Measurements from ENCODE around the gene LLGL1. TPM values are rescaled to one million over a fixed set of nuclear protein-coding genes. Genes with fewer than 3 reads are reported as not detected.

Gene LLGL1
- total RNA-seq, 2 donors from 2014 or later = 16.6 to 23.0 TPM

DNA sequence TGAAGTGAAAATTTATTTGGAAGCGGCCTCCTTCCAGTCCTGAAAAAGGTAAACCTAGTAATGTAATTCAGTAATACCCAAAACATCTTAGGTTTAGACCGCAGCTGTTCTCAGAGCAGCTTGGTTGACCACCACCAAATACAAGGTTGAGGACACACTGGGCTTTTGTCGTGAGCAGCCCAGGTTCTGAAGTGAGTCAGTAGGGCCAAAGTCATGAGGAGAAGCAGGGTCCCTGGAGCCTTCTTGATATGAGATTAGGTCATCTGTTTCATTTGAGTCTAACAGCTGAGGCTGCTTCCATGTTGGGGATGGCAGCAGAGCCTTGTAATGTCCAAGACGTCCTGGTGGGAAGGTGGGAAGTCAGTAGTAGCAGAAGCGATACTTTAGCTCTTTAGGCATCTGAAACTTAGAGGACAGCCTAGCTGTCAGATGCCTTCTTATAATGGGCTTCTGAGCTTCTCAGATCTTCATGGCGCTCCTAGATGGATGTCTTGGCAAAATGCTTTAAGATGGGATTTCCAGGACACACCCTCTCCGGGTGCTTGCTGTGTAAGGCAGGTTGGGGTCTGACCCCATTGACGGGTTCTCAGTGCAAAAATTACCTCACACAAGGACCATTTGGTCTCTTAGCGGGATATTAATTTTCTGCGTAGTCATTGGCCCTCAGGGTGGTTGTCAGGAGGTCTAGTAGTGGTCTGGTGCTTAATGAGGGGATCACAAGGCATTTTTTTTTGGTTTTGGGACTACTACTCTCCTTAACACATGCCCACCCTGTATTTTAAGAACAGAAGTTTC, 39.4 kb upstream of the LLGL1 start:
- Mint-ChIP-seq H3K4me3 (peak overlapping the region; percentile 93), H3K27me3 (no peaks in the 10 kb centered on the region), H3K9me3 (no peaks in the 10 kb centered on the region), H3K27ac (peak overlapping the region; percentile 92 to 98), H3K36me3 (peaks cover 11% of the 10 kb centered on the region), H3K4me1 (ENCODE audit: low read depth in 2 of 2) (peaks cover 56 to 57% of the 10 kb centered on the region in 2 donors)
- ATAC-seq (no peak), DNase-seq (ENCODE audit: low spot score) (no peak)

DNA sequence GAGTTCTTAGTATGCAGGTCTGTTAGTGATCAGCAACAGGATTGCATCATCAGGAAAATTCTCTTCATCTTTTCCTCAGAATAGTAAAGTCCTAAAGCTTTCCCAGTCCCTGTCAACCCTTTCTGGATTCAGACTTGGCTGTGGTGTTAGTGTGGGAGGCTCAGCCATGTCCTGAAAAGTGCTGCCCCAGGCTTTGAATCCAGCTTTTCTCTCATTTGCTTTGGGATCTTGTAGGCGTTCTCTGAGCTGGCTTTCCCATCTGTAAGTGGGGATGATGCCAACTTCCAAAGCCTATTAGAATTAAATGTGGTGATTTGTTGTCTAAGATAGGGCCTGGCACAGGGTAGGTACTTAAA, 38.8 kb upstream of the LLGL1 start:
- no peaks in the 10 kb centered on the region for H3K27me3 Mint-ChIP-seq
- peak overlapping the region; percentile 92 to 98 for H3K27ac Mint-ChIP-seq
- ATAC-seq (no peak), DNase-seq (ENCODE audit: low spot score) (no peak)
- no peaks in the 10 kb centered on the region for H3K9me3 Mint-ChIP-seq
- peak overlapping the region; percentile 93 for H3K4me3 Mint-ChIP-seq
- peaks cover 11% of the 10 kb centered on the region for H3K36me3 Mint-ChIP-seq
- H3K4me1 Mint-ChIP-seq (ENCODE audit: low read depth in 2 of 2) = peaks cover 62% of the 10 kb centered on the region in 2 donors

DNA sequence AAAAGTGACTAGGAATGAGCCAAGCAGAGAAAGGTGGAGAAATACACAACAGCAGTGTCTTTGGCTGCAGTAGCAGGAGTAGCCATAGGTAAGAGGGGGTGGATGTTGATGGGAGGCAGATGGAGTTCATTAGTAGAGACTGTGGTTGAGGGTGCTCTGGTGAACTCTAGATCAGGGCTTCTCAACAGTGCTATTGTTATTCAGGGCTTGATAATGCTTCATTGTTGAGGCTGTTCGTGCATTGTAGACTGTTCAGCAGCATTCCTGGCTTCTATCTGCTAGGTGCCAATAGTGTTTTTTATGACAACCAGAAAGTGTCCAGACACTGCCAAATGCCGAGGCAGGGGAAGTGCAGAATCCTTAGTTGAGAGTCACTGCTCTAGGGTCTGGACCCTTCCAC, 38.2 kb upstream of the LLGL1 start:
- Mint-ChIP-seq H3K4me3 (peak overlapping the region; percentile 93), H3K27me3 (no peaks in the 10 kb centered on the region), H3K36me3 (peaks cover 11% of the 10 kb centered on the region), H3K9me3 (no peaks in the 10 kb centered on the region), H3K27ac (peak overlapping the region; percentile 92 to 98), H3K4me1 (ENCODE audit: low read depth in 2 of 2) (peaks cover 58 to 62% of the 10 kb centered on the region in 2 donors)
- ATAC-seq (no peak), DNase-seq (ENCODE audit: low spot score) (no peak)

DNA sequence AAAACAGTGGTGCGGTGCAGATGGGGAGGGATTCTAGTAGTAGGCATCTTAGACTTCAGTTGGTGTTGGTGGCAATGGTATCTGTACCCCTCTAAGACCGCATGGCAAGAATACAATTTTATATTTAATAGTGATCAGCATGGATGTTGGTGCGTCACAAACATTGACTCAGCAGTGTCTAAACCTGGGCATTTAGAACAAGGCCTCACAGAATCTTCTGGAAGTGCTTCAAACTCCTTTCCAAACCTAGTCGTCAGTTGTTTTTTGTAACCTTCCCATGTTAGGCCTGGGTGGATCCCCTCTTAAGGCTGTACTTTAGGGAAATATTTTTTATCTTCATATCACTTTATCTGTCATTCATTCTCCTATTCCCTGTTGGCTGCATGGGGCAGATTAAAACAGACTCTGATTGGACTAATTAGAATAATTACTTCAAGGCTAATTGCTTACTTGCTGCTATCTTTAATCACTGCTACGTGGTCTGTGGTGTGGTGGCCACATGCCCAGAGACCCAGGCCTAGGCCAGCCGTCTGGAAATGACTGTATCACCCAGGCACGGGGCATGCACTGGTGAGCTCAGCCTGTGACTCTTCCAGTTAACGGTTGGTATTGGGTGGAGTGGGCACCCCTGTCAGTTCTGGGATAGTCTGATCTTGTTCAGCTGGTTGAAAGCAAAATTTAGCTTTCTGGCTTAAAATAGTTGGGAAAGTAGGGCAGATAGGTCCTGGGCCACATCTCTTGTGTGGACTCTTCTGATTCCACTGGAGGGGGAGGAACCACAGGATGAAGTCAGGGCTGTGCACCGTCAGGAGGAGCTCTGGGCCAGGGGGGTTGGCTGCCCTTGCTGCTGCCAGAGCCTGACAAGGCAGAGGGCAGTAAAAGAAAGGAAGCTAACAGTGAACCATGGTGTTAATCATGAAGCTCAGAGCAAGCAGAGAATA, 37.3 kb upstream of the LLGL1 start:
- H3K4me1 Mint-ChIP-seq (ENCODE audit: low read depth in 2 of 2) = peaks cover 54 to 62% of the 10 kb centered on the region in 2 donors
- peaks cover 11% of the 10 kb centered on the region for H3K36me3 Mint-ChIP-seq
- no peaks in the 10 kb centered on the region for H3K9me3 Mint-ChIP-seq
- H3K4me3 Mint-ChIP-seq = peak overlapping the region; percentile 93
- no peaks in the 10 kb centered on the region for H3K27me3 Mint-ChIP-seq
- H3K27ac Mint-ChIP-seq = peak overlapping the region; percentile 58 to 98
- DNase-seq (ENCODE audit: low spot score) = no peak
- no peak for ATAC-seq

DNA sequence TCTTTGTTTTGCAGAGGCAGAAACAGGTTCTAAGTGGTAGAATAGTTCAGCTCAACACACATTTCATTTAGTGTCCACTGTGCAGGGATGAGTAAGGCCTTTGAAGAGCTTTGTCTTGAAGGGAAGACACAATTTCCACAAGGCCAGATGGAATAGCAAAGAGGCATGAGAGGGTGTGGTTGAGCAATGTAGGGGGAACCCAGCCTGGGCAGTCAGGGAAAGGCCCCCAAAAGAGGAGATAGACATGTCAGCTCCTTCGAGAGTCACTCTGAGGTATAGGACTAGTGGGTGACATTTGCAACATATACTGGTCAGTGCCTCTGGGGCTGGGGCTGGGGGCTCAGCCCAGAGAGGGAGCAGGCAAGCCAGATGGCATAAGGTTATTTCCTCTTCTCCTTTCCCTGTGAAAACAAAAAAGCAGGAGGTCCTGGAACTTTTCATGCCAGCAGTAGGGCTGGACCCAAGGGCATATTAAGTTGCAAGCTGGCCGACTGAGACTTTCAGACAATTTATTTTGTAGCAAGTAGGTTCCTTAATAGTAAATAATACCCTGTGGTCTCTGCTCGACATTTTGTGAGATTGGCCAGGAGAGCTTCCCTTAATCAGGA, 34.7 kb upstream of the LLGL1 start:
- Mint-ChIP-seq H3K36me3 (peaks cover 11% of the 10 kb centered on the region), H3K27ac (peak overlapping the region in 1 of 2 donors; percentile 77), H3K9me3 (no peaks in the 10 kb centered on the region), H3K4me1 (ENCODE audit: low read depth in 2 of 2) (peaks cover 56 to 59% of the 10 kb centered on the region in 2 donors), H3K27me3 (no peaks in the 10 kb centered on the region), H3K4me3 (peak overlapping the region; percentile 17)
- no peak for DNase-seq (ENCODE audit: low spot score)
- ATAC-seq = peak in 1 of 2 donors; percentile 55

DNA sequence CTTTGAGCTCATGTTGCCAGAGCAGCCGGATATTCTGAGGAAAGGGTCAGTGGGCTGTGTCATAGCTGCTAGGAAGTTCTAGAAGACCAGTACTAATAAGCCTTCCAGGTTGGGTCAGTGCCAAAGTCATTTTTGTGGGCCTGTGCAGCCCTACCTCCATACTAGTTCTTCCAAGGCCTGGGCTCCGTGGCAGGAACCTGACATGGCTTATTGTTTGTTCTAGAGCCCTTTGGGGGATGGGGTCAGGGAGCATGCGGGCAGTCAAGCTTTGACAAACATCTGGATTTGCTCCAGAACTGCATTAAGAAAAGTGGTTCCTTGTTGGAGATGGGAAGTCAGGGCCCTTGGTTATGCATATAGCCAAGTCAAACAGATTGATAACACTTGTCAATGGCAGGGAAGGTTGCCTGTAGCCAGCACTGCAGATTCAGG, 34.2 kb upstream of the LLGL1 start:
- Mint-ChIP-seq H3K4me1 (ENCODE audit: low read depth in 2 of 2) (peaks cover 51 to 54% of the 10 kb centered on the region in 2 donors), H3K36me3 (peaks cover 11% of the 10 kb centered on the region), H3K9me3 (no peaks in the 10 kb centered on the region), H3K27me3 (no peaks in the 10 kb centered on the region), H3K4me3 (no peak overlapping the region), H3K27ac (peak overlapping the region in 1 of 2 donors; percentile 77)
- DNase-seq (ENCODE audit: low spot score) (no peak), ATAC-seq (no peak)

DNA sequence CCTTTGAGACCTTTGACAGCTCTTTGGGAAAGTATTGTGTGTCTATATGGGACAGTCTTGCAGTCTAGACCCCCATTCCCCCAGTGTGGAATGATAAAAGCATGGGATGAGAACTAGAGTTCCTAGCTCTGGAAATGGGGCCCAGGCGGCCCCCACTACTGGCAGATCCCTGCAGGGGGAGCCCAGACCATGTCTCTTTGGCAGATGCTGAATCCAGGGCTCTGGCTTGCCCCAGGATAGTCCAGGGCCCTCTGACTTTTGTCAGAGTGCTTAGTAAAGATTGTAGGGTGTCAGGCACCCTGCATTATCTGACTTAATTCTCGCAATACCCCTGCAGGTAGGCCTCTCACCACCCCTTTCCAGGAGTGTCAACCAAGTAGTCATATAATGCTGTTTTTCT, 33.5 kb upstream of the LLGL1 start:
- Mint-ChIP-seq H3K36me3 (peaks cover 8% of the 10 kb centered on the region), H3K27me3 (no peaks in the 10 kb centered on the region), H3K9me3 (no peaks in the 10 kb centered on the region), H3K4me1 (ENCODE audit: low read depth in 2 of 2) (peaks cover 44 to 47% of the 10 kb centered on the region in 2 donors), H3K4me3 (no peak overlapping the region), H3K27ac (no peak overlapping the region)
- DNase-seq (ENCODE audit: low spot score) (no peak), ATAC-seq (peak in 1 of 2 donors; percentile 29)

DNA sequence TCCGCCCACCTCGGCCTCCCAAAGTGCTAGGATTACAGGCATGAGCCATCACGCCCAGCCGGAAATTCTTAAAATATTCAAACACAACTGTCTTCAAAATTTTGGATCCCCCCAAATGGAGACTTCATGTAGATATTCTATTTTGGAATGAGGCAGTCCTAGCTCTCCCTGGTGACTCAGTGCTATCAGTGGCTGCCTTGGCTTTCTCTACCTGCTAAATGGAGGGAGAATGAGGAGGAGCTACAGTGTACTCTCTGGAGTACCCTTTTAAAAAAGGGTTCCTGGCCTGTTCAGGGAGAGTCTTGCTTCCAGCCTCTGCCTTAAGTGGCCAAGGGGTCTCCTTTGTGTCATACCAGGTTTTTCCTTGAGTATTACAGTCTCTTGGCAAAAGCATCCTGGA, 31.0 kb upstream of the LLGL1 start:
- Mint-ChIP-seq H3K9me3 (no peaks in the 10 kb centered on the region), H3K27ac (no peak overlapping the region), H3K27me3 (no peaks in the 10 kb centered on the region), H3K4me3 (no peak overlapping the region), H3K36me3 (peaks cover 9% of the 10 kb centered on the region), H3K4me1 (ENCODE audit: low read depth in 2 of 2) (peaks cover 44 to 51% of the 10 kb centered on the region in 2 donors)
- no peak for ATAC-seq
- no peak for DNase-seq (ENCODE audit: low spot score)

DNA sequence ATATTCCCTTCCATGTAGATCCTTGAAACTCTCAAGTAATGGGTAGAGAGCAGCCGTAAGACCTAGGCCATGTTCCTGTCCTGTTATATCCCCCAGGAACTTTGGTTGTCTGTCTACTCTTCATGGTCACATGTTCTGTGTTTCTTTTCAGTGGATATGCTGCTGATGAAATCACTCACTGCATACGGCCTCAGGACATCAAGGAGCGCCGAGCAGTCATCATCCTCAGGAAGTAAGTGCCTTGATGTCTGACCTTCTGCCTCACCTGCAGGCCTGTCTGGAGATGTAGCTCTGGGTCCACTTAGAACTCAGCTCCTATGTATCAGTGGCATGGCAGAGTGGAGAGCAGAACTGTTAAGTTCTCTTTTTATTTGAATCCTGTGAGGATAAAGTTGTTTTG, 30.6 kb upstream of the LLGL1 start:
- Mint-ChIP-seq H3K27me3 (no peaks in the 10 kb centered on the region), H3K4me3 (no peak overlapping the region), H3K27ac (no peak overlapping the region), H3K36me3 (peaks cover 9% of the 10 kb centered on the region), H3K4me1 (ENCODE audit: low read depth in 2 of 2) (peaks cover 41 to 52% of the 10 kb centered on the region in 2 donors), H3K9me3 (no peaks in the 10 kb centered on the region)
- ATAC-seq (no peak), DNase-seq (ENCODE audit: low spot score) (no peak)

DNA sequence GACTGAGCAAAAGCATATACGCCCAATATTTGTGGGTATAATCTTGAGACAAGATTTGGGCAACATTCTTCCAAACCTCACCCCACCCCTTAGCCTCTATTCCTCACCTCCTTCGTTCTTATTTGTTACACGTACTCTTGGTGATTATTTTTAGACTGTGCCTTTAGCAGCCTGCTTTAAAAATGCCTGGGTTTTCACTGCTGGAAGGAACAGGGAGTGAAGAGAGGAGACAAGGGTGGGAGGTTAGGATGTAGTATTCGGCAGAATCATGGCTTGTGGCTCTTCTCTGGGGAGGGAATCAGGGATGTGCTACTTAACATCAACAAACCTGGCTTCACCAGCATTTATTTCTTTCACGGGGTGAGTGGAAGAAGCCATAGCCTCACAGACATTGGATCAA, 30.2 kb upstream of the LLGL1 start:
- DNase-seq (ENCODE audit: low spot score) (no peak), ATAC-seq (no peak)
- H3K27me3 Mint-ChIP-seq = no peaks in the 10 kb centered on the region
- peaks cover 40 to 53% of the 10 kb centered on the region in 2 donors for H3K4me1 Mint-ChIP-seq (ENCODE audit: low read depth in 2 of 2)
- H3K9me3 Mint-ChIP-seq = no peaks in the 10 kb centered on the region
- H3K36me3 Mint-ChIP-seq = peaks cover 9% of the 10 kb centered on the region
- H3K4me3 Mint-ChIP-seq = no peak overlapping the region
- H3K27ac Mint-ChIP-seq = no peak overlapping the region

DNA sequence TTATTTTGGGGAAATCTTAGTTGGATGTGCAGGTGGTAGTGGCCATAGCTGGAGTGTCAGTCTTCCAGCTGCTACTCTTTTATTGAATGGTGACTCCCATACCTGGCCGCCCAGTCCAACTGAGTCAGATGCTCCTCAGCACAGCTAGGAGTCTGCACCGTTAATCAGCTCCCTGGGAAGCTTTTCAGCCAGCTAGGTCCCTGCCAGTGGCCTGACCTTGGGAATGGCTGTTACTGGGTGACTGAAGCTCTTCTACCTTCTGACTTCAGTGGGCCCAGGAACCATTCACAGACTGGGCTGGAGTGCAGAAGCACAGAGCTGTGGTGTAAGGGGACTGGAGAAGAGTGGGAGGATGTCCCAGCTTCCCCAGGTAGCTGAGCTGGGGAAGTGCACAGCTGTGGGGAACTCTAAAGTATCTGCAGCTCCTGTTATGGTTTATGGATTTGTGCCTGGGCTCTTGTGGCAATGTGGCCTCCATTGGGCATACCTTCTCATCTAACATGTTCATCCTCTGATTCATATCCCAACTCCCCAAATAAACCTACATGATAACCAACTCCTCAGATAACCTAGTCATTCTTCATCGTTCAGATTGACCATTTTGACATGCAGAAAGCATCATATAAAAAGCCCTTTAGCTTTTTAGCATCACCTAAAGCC, 27.8 kb upstream of the LLGL1 start:
- ATAC-seq (no peak), DNase-seq (ENCODE audit: low spot score) (no peak)
- H3K9me3 Mint-ChIP-seq = no peaks in the 10 kb centered on the region
- H3K27ac Mint-ChIP-seq = peak overlapping the region in 1 of 2 donors; percentile 2
- peaks cover 34 to 53% of the 10 kb centered on the region in 2 donors for H3K4me1 Mint-ChIP-seq (ENCODE audit: low read depth in 2 of 2)
- H3K27me3 Mint-ChIP-seq = no peaks in the 10 kb centered on the region
- H3K36me3 Mint-ChIP-seq = peaks cover 9% of the 10 kb centered on the region
- H3K4me3 Mint-ChIP-seq = no peak overlapping the region

DNA sequence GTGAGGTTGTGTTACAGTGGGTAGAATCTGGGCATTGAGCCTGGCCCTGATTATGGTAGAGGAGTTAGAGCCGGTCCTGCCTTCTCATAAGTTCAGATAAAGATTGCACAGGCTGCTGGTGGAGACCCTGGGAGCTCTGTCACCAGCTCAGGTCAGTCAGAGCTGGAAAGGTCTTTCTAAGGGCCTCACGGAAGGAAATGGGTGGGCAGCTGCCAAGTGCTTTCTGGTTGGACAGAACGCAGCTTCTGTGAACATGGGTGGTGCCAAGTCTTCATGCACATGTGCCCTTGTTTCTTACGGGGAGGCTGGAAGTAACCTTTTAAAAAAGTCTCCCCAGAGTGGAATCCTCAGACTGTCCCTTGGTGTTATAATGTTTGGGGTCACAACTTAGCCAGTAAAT, 26.9 kb upstream of the LLGL1 start:
- H3K27ac Mint-ChIP-seq = peak overlapping the region in 1 of 2 donors; percentile 2
- H3K9me3 Mint-ChIP-seq = no peaks in the 10 kb centered on the region
- DNase-seq (ENCODE audit: low spot score) (no peak), ATAC-seq (no peak)
- H3K4me1 Mint-ChIP-seq (ENCODE audit: low read depth in 2 of 2) = peaks cover 32 to 55% of the 10 kb centered on the region in 2 donors
- peaks cover 9% of the 10 kb centered on the region for H3K36me3 Mint-ChIP-seq
- H3K4me3 Mint-ChIP-seq = no peak overlapping the region
- H3K27me3 Mint-ChIP-seq = no peaks in the 10 kb centered on the region

DNA sequence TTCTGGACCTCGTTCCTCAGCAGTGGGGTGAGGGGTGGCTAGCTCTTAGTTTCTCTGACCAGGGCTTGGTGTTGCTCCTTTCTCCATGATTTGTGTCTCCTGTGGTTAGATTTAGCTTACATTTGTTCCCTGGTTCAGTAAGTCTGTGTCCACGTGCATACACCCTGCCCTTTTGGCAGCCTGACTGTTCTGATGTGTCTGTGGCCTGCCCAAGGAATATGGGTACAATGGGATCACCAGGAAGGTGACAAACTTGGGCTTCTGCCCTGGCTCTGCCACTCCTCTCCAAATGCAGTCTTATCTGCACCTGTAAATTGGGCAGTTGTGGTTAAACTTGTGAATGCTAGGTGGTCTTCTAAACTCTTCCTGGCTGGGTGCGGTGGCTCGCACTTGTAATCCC, 24.3 kb upstream of the LLGL1 start:
- Mint-ChIP-seq H3K36me3 (peaks cover 9% of the 10 kb centered on the region), H3K4me3 (no peak overlapping the region), H3K9me3 (no peaks in the 10 kb centered on the region), H3K4me1 (ENCODE audit: low read depth in 2 of 2) (peaks cover 29 to 46% of the 10 kb centered on the region in 2 donors), H3K27ac (no peak overlapping the region), H3K27me3 (no peaks in the 10 kb centered on the region)
- ATAC-seq = no peak
- no peak for DNase-seq (ENCODE audit: low spot score)

All from natural killer cell treated with Interleukin-12 subunit alpha and Interleukin-12 subunit beta and Interleukin-15 and Interleukin-18, amount 100 ng/mL, for 72 hours (primary cell).